GM19463 (cell line): ENCODE measurements around the gene TBC1D24.
A peak's percentile ranks its signal among the peaks of the same experiment; 100 is the strongest.
"Not testable (repeated sequence)": the region's sequence is repeated elsewhere in the genome, so short reads cannot be mapped to it uniquely, and the experiment has no call there.

Experiments used
- ATAC-seq: cut with Tn5 transposase; IDR thresholded peaks from one replicate; pipeline ENCODE4 v1.9.1; 2021; ENCODE audit warnings: mild to moderate bottlenecking, moderate library complexity; ENCODE audit not compliant: unreplicated experiment

Gene TBC1D24

GRCh38 chr16:2529961-2530628 is 55.2 kb downstream of the TBC1D24 start:
- ATAC-seq: no peak

- ATAC-seq: no peak
These were observed 55.8 kb downstream of the TBC1D24 start for GRCh38 chr16:2530629-2531318.

DNA sequence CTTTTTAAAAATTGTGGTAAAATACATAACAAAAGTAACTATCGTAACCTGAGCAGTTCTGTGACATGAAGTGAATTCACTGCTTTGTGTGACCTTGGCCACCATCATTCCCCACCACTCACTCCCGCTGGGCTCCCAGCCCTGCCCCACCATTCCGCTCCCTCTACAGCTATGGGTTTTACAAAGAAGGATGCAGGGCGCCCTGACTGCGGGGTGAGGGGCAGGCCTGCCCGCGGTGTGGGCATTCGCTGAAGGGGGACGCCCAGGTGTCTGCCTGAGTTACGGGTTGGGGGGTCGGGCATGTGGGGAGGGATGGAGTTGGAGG is 56.4 kb downstream of the TBC1D24 start, which contains the start of gene CEMP1:
Gene CEMP1 (minus strand): TSS at position 38 of the 325 bp plus-strand sequence. CDS start 335 bp downstream, outside the sequence.
- no peak for ATAC-seq

- ATAC-seq: peak; percentile 90
These were observed 57.0 kb downstream of the TBC1D24 start for GRCh38 chr16:2531696-2532493.

GRCh38 chr16:2532494-2533141 is 57.7 kb downstream of the TBC1D24 start:
- ATAC-seq: no peak

DNA sequence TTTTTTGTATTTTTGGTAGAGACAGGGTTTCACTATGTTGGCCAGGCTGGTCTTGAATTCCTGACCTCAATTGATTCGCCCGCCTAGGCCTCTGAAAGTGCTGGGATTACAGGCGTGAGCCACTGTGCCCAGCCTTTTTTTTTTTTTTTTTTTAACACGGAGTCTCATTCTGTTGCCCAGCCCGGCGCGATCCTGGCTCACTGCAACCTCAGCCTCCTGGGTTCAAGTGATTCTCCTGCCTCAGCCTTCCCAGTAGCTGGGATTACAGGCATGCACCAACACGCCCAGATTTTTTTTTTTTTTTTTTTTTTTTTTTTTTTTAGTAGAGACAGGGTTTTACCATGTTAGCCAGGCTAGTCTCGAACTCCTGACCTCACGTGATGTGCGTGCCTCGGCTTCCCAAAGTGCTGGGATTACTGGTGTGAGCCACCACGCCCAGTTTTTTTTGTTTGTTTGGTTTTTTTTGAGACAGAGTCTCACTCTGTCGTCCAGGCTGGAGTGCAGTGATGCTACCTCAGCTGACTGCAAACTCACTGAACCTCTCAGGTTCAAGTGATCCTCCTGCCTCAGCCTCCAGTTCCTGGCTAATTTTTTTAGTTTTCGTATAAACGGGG is 58.3 kb downstream of the TBC1D24 start:
- not testable (repeated sequence) for ATAC-seq

- ATAC-seq: no peak
These were observed 59.0 kb downstream of the TBC1D24 start for GRCh38 chr16:2533912-2534311.

GRCh38 chr16:2534335-2534734 is 59.4 kb downstream of the TBC1D24 start:
- not testable (repeated sequence) for ATAC-seq

DNA sequence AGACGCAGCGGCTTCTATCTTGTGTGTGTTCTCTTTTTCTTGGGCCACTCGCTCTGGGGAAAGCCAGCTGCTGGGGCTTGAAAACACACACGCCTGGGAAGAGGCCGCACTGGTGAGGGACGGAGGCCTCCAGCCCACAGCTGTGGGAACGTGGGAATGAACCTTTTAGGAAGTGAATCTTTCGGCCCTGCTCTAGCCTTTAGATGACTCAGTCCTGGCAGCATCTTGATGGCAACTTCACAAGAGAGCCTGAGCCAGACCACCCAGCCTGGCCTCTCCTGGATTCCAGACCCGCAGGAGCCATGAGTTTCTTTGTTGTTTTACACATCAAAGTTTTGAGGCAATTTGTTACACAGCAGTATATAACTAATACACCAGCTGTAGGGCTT is 60.7 kb downstream of the TBC1D24 start:
- no peak for ATAC-seq

GRCh38 chr16:2537451-2538379 is 62.8 kb downstream of the TBC1D24 start, which contains the start of gene PDPK1:
Gene PDPK1 (plus strand): TSS chr16:2538021. CDS start chr16:2538113, 92 bp downstream.
- peak; percentile 90 for ATAC-seq

GRCh38 chr16:2539192-2539844 is 64.4 kb downstream of the TBC1D24 start:
- ATAC-seq: not testable (repeated sequence)

GRCh38 chr16:2539845-2540458 is 65.0 kb downstream of the TBC1D24 start:
- not testable (repeated sequence) for ATAC-seq

DNA sequence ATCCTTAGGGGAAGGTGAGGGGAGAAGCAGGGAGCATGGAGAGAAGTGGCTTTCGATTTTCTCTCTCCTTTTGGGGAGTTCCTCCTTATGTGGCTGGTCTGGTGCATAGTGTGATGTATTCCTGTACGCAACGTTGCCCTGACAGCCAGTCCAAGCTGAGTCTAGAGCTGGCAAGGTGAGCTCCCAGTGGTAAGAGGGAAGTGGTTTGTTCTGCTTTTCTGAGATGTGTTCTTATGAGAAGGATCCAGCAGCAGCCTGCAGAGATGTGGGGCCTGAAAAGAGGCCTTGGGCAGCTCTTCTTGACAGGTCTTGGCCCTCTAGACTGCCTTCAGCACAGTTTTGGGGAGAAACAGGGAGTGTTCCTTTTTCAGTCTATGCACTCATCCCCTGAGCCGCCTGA is 66.0 kb downstream of the TBC1D24 start:
- not testable (repeated sequence) for ATAC-seq

- ATAC-seq: not testable (repeated sequence)
These were observed 66.5 kb downstream of the TBC1D24 start for GRCh38 chr16:2541409-2541808.

GRCh38 chr16:2543771-2544170 is 68.8 kb downstream of the TBC1D24 start:
- ATAC-seq: not testable (repeated sequence)

DNA sequence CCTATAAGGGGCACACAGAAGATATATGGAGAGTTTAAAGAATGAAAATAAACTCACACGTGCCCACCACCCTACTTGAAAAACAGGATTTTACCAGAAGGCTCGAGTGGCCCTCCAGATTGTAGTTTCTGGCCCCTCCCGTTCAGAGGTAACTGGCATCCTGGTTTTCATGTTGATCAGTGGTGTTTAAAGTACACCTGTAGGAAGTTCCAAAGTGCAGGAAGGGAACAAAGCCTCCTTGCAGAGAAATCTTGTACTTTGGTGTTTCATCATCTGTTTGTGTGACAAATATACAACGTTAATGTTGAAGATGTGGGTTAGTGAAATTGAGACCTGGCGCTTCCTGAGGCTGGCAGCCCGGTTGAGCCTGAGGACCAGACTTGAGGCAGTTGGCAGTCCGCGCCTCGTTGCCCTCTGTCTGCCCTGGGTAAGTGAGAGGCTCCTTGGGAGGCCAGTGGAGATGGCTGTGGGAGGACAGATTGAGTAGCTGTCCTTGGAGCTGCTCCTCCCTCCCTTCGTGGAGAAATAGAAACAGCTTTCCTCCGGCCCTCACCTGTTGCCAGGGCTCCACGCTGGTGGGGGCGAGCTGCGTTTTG is 75.5 kb downstream of the TBC1D24 start:
- not testable (repeated sequence) for ATAC-seq

- not testable (repeated sequence) for ATAC-seq
These were observed 76.5 kb downstream of the TBC1D24 start for GRCh38 chr16:2551420-2551889.
